ENCODE data around the gene CCNF. TPM values are rescaled to one million over a fixed set of nuclear protein-coding genes. Genes with fewer than 3 reads are reported as not detected.

Gene CCNF
- total RNA-seq, 1 experiment from 2014 or later: 11.9 TPM

DNA sequence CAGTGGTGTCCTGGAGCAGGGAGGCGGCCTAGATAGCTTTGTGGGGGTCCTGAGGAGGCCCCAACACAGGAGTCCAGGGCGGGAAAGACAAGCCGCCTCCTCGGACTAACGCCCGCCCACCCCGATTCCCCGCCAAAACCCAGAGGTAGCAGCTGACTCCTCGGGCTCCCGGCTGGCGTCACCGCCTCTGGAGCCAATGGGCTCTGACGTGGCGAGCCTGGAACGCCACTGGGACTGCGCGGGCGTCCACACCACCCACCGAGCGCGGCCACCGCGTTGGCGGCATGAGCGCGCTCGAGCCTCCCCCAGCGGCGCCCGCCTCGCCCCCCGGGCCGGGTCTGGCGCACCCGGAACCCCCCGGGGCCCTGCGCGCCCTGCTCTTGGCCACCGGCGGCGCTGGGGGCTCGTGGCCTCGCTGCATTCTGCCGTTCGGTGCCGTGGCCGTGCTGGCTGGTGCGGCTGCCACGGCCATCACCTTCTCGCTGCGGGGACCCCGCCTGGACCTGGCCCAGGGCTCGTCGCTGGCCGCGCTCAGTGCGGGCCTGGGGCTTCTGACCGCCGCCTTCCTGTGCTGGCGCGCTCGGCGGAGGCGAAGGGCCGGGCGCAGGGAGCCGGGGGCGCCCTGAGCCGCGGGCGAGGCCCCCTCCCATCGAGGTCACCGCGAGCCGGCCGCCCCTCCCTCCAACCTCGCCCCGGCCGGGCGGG lies 38.4 kb downstream of the CCNF start:
- H3K27ac Mint-ChIP-seq (ENCODE audit: low read depth, unreplicated experiment): no peak overlapping the region
- H3K4me1 Mint-ChIP-seq (ENCODE audit: insufficient read depth, unreplicated experiment): no peaks in the 10 kb centered on the region
- H3K4me3 Mint-ChIP-seq (ENCODE audit: unreplicated experiment): peak overlapping the region; percentile 68
- no peaks in the 10 kb centered on the region for H3K36me3 Mint-ChIP-seq (ENCODE audit: insufficient read depth, unreplicated experiment)
- intact Hi-C loops (cut with micrococcal nuclease): no loop called here
- ChIA-PET POLR2A (interaction anchor here (0.6 to 1.8 kb wide), 4 partner anchors 8 to 125 kb away, joined by 3 to 9 read pairs (median 4); partner anchors contain the start of gene TEDC2), CTCF (no interaction called here)
- no TSS peak for BruUV-seq (replicated peaks)
- no peaks in the 10 kb centered on the region for H3K9me3 Mint-ChIP-seq (ENCODE audit: unreplicated experiment)
- DNase-seq (ENCODE audit: unreplicated experiment): peak; percentile 64
- H3K27me3 Mint-ChIP-seq (ENCODE audit: insufficient read depth, unreplicated experiment): no peaks in the 10 kb centered on the region
- TF ChIP-seq, protein P1, sequence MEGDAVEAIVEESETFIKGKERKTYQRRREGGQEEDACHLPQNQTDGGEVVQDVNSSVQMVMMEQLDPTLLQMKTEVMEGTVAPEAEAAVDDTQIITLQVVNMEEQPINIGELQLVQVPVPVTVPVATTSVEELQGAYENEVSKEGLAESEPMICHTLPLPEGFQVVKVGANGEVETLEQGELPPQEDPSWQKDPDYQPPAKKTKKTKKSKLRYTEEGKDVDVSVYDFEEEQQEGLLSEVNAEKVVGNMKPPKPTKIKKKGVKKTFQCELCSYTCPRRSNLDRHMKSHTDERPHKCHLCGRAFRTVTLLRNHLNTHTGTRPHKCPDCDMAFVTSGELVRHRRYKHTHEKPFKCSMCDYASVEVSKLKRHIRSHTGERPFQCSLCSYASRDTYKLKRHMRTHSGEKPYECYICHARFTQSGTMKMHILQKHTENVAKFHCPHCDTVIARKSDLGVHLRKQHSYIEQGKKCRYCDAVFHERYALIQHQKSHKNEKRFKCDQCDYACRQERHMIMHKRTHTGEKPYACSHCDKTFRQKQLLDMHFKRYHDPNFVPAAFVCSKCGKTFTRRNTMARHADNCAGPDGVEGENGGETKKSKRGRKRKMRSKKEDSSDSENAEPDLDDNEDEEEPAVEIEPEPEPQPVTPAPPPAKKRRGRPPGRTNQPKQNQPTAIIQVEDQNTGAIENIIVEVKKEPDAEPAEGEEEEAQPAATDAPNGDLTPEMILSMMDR (IDR thresholded peaks at IDR 0.05; ENCODE audit: unreplicated experiment): no peak

DNA sequence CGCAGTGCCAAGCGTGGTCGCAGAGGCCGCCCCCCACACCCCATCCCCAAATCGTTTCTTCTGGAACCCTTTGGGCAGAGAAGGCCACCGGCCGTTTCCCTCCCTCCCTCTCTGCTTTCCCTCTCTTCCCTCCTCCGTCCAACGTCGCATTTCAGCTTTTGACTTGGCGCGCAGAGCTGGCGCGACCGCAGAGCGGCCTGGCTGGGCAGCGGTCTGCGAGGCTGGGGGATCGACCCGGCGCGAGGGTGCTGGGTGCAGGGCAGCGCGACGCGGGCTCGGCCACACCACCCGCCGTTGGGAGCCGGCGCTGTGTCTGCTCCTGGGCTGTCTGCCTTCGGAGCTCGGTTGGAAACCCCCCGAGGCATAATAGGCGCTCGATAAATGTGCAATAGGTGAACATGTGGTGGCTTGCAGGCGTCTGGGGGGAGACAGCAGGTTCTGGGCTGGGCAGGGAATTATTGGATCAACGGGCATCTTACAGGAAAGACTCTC lies 39.0 kb downstream of the CCNF start:
- TF ChIP-seq, protein P1 (IDR thresholded peaks at IDR 0.05; ENCODE audit: unreplicated experiment): no peak
- no peaks in the 10 kb centered on the region for H3K36me3 Mint-ChIP-seq (ENCODE audit: insufficient read depth, unreplicated experiment)
- intact Hi-C loops (cut with micrococcal nuclease): no loop called here
- H3K27me3 Mint-ChIP-seq (ENCODE audit: insufficient read depth, unreplicated experiment): no peaks in the 10 kb centered on the region
- peak; percentile 74 for DNase-seq (ENCODE audit: unreplicated experiment)
- no peak overlapping the region for H3K27ac Mint-ChIP-seq (ENCODE audit: low read depth, unreplicated experiment)
- no peaks in the 10 kb centered on the region for H3K9me3 Mint-ChIP-seq (ENCODE audit: unreplicated experiment)
- ChIA-PET POLR2A (interaction anchor here (0.6 to 1.8 kb wide), 8 partner anchors 9 to 483 kb away, joined by 3 to 9 read pairs (median 4); partner anchors contain the start of genes MLST8 and TEDC2), CTCF (interaction anchor here (1.1 kb wide), 1 partner anchor 38 kb away, joined by 3 read pairs; no protein-coding TSS in a partner anchor)
- H3K4me1 Mint-ChIP-seq (ENCODE audit: insufficient read depth, unreplicated experiment): peaks cover 3% of the 10 kb centered on the region
- H3K4me3 Mint-ChIP-seq (ENCODE audit: unreplicated experiment): peak overlapping the region; percentile 68
- no TSS peak for BruUV-seq (replicated peaks)

DNA sequence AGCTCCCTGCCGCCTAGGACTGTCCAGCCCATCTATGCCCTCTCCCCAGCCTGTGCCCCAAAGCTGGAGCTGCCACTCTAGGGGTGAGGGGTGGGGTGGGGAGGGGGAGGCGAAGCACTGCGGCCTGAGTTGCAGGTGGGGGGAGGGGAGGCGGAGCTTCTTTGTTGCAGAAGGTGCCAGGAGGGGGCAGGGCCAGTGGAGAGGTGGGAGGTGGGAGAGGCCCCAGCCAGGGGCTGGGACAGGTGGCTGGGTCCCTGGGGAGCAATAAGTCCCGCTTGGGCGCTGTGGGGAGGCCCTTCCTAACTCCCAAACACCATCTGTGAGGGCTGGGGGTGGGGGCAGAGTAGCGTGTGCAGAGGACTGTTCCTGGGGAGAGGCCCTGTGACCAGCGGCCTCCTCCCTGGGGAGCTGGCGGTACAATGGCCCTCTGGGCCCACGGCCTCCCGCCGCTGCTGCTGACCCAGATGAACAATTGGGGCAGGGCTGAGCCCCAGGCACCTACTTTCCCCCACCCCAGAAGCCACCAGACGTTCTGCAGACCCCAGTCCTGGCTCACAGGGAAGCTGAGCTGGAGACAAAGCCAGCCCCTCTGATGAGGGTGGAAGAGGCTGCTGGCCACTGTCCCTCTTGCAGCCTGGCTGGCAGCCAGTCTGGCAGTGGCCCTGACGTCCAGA lies 39.6 kb downstream of the CCNF start:
- no peaks in the 10 kb centered on the region for H3K9me3 Mint-ChIP-seq (ENCODE audit: unreplicated experiment)
- no peak overlapping the region for H3K27ac Mint-ChIP-seq (ENCODE audit: low read depth, unreplicated experiment)
- no TSS peak for BruUV-seq (replicated peaks)
- TF ChIP-seq, protein P1 (IDR thresholded peaks at IDR 0.05; ENCODE audit: unreplicated experiment): no peak
- H3K27me3 Mint-ChIP-seq (ENCODE audit: insufficient read depth, unreplicated experiment): no peaks in the 10 kb centered on the region
- CTCF ChIA-PET: interaction anchor here (1.1 kb wide), 1 partner anchor 38 kb away, joined by 3 read pairs; no protein-coding TSS in a partner anchor
- no peak for DNase-seq (ENCODE audit: unreplicated experiment)
- POLR2A ChIA-PET: interaction anchor here (0.6 to 1.8 kb wide), 11 partner anchors 9 to 482 kb away, joined by 3 to 9 read pairs (median 3); partner anchors contain the start of genes MLST8 and TEDC2
- H3K4me3 Mint-ChIP-seq (ENCODE audit: unreplicated experiment): peak overlapping the region; percentile 68
- intact Hi-C loops (cut with micrococcal nuclease): no loop called here
- peaks cover 4% of the 10 kb centered on the region for H3K4me1 Mint-ChIP-seq (ENCODE audit: insufficient read depth, unreplicated experiment)
- no peaks in the 10 kb centered on the region for H3K36me3 Mint-ChIP-seq (ENCODE audit: insufficient read depth, unreplicated experiment)
